Gastroesophageal sphincter (tissue), 3 donors: Measurements from ENCODE around the gene RBBP9.

Experiments
- CTCF ChIP-seq, 4 experiments: fragments of 200-600 bp in 2 of 4; fragments of 450-650 bp in 2 of 4; sonication (generic) in 1 of 4; IDR thresholded peaks; one replicate each; pipeline ENCODE4 v1.5.1; 2017 to 2019; ENCODE audit warnings: antibody characterized with exemption in 4 of 4, mild to moderate bottlenecking in 2 of 4, moderate library complexity in 2 of 4
- EP300 ChIP-seq: sonication (generic); formaldehyde crosslinking; IDR thresholded peaks from one replicate; pipeline ENCODE4 v1.6.1; 2017; ENCODE audit warnings: antibody characterized with exemption, mild to moderate bottlenecking
- POLR2A ChIP-seq, 2 donors: fragments of 450-650 bp; IDR thresholded peaks; one replicate each; pipeline ENCODE4 v1.6.1; 2017; ENCODE audit warnings: antibody characterized with exemption in 2 of 2, mild to moderate bottlenecking in 2 of 2, moderate library complexity in 1 of 2
- POLR2AphosphoS5 ChIP-seq: sonication (generic); formaldehyde crosslinking; IDR thresholded peaks from one replicate; pipeline ENCODE4 v1.6.1; 2017; ENCODE audit warnings: antibody characterized with exemption

- TF ChIP-seq EP300 (no peak), CTCF (IDR thresholded peaks at IDR 0.05) (no peak), POLR2A (IDR thresholded peaks at IDR 0.05) (no peak), POLR2AphosphoS5 (no peak)
Observed at GRCh38 chr20:18443886-18444285, 53.1 kb downstream of the RBBP9 start.
